SKM-1 treated with dmso at 0.1 percent for 144 hours (cell line): ENCODE data around the gene NKX2-3.

Experiments used
- DNase-seq: peaks from one replicate; lab custom pipeline; 2025; ENCODE audit not compliant: unreplicated experiment; lab: John Stamatoyannopoulos, UW

The NKX2-3 gene

DNA sequence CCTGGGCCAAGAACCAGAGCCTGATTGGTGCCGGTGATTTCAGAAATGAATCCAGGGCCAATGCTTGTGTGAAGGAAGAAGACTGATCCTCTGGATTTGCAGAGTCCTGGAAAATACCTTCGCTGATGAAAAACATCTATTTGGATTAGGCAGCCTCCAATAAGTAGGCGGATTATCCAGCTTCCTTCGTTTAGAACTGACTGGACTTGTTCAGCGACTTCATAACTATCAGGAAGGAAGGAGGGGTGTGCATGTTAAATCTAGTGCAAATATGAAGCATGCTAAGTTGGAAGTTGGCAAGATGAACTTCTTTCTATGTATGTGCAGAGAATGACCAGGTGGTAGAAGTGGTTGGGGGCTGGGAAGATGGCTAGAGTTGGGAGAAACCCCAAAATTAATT lies 41.0 kb downstream of the NKX2-3 start:
- DNase-seq = no peak

- no peak for DNase-seq
Measured at GRCh38 chr10:99579971-99580370, 47.2 kb downstream of the NKX2-3 start.

GRCh38 chr10:99582255-99582770 lies 49.6 kb downstream of the NKX2-3 start:
- no peak for DNase-seq

- DNase-seq = no peak
Measured at GRCh38 chr10:99583687-99584086, 50.9 kb downstream of the NKX2-3 start.
